ENCODE data around the gene APOBEC2. TPM values are rescaled to one million over a fixed set of nuclear protein-coding genes. Genes with fewer than 3 reads are reported as not detected.

APOBEC2 gene
- total RNA-seq, 2 donors from 2014 or later, result not detected

DNA sequence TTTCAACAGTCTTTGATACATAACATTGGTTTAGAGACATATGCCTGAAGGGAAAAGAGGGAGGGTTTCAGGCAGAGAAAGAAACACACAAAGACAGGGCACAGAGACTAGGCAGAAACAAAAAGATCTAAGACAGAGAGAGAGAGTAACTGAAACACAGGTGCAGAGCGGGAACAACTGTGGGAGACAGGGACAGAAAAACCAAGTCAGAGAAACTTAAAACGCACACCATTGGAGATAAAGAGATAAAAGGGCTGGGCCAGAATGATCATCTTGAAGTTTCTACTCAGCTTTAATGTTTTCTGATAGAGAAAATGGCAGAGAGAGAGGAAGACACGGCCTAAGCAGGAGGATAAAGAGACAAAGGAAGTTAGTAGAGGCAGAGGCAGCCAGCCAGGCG is 25.8 kb upstream of the APOBEC2 start:
- Mint-ChIP-seq H3K27me3 (ENCODE audit: low read depth) (no peaks in the 10 kb centered on the region), H3K4me1 (ENCODE audit: low read depth) (peaks cover 23% of the 10 kb centered on the region), H3K9me3 (no peaks in the 10 kb centered on the region), H3K4me3 (peak overlapping the region; percentile 60 to 85), H3K27ac (peak overlapping the region; percentile 67), H3K36me3 (ENCODE audit: insufficient read depth in 2 of 2) (no peaks in the 10 kb centered on the region)
- ATAC-seq (replicated peaks in 1 of 2) (no peak), DNase-seq (no peak)

DNA sequence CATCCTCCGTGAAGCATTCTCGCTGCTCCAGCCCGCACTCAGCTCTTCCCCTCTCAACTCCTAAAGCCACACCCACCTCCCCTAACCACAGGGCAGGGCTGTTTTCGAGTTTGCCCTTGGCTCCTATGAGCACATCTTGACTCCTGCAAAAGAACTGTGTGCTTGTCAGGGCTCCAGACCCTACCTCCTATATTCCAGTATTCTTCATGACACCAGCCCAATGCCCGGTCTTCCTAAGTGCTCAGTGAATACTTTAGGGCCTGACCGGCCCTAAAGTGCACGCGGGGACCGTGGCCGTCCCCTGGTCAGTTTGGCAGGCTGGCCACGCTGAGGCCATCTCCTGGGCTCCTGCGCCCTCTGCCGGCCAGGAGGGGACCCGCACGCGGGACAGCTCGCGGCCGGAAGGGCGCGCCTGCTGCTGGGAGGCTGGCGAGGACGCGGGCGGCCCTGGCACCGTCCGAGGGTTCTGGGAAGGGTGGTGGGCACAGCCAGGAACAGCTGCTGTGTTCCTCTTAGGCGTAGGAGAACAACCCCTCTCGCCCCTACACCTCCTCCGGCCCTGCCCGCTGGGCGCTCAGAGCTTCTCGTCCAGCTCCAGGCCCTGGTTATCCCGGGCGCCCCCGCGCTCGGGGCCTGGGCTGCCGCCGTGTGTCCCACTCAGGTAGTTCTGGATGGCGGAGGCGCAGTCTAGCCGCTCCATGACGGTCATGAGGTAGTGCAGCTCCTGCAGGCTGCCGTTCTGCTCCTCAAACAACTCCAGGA is 25.0 kb upstream of the APOBEC2 start:
- Mint-ChIP-seq H3K27ac (peak overlapping the region; percentile 67), H3K36me3 (ENCODE audit: insufficient read depth in 2 of 2) (no peaks in the 10 kb centered on the region), H3K4me1 (ENCODE audit: low read depth) (peaks cover 23% of the 10 kb centered on the region), H3K9me3 (no peaks in the 10 kb centered on the region), H3K4me3 (peak overlapping the region; percentile 60 to 85), H3K27me3 (ENCODE audit: low read depth) (no peaks in the 10 kb centered on the region)
- DNase-seq (peak; percentile 81 to 93), ATAC-seq (replicated peaks in 1 of 2) (peak; percentile 90 to 91)

DNA sequence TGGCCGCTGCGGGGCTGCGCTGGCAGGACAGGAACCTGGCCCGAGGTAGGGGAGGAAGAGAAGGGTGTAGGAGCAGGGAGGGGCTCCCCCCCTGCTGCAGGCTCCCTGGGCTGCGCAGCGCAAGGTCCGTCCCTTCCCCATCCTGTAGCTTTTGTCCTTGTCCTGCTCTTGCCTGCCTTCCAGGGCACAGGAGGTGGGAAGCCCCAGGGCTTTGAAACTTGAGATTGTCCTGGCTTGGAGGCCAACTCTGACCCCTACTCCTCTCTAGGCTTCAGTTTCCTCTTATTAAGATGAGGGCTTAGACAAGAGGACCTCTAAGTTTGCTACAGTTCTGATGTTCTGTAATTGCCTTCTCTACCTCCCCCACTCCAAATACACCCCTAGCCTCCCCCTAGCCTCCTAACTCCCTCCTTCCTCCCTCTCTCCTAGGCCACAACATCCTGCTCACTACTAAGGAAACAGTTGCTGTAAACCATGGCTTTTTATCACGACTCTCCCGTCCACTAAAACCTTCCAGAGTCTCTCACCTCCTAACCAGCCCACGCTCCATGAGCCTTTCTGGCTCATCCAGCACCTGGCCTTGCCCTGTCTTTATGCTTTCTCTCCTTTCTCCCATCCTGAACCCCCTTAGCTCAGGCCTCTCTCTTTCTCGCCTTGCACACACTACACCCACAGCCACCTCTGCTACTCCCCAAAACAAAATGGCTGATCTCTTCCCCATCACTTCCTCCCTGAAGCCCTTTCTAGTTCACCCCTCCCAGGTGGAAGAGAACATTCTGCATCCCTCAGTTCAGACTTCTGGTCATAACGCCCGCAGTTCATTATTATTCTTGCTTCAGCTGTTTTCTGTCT is 24.2 kb upstream of the APOBEC2 start:
- ATAC-seq (replicated peaks in 1 of 2) (peak; percentile 48 to 58), DNase-seq (peak in 1 of 2 donors; percentile 8)
- Mint-ChIP-seq H3K4me3 (peak overlapping the region; percentile 60 to 85), H3K27me3 (ENCODE audit: low read depth) (no peaks in the 10 kb centered on the region), H3K4me1 (ENCODE audit: low read depth) (peaks cover 23% of the 10 kb centered on the region), H3K27ac (peak overlapping the region; percentile 47), H3K36me3 (ENCODE audit: insufficient read depth in 2 of 2) (no peaks in the 10 kb centered on the region), H3K9me3 (no peaks in the 10 kb centered on the region)

DNA sequence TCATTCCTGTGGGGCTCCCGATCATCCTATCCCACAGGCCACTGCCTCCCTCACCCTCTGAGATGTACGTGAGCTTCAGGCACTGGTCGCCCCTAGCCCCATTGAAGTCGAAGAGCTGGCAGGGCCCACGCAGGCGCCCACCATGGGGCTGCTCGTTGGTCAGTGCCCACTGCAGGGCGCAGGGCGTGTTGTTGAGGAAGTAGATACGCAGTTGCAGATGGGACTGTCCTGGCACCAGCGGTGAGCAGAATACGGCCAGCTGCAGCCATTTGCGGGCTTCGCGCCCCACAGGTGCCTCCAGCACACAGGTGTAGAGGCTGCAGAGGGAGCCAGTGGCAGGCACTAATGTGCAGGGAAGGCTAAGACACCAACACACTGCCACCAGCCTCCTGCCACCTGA is 20.2 kb upstream of the APOBEC2 start:
- Mint-ChIP-seq H3K27ac (no peak overlapping the region), H3K27me3 (ENCODE audit: low read depth) (no peaks in the 10 kb centered on the region), H3K4me3 (no peak overlapping the region), H3K36me3 (ENCODE audit: insufficient read depth in 2 of 2) (no peaks in the 10 kb centered on the region), H3K4me1 (ENCODE audit: low read depth) (peaks cover 13% of the 10 kb centered on the region), H3K9me3 (no peaks in the 10 kb centered on the region)
- DNase-seq (no peak), ATAC-seq (replicated peaks in 1 of 2) (no peak)

DNA sequence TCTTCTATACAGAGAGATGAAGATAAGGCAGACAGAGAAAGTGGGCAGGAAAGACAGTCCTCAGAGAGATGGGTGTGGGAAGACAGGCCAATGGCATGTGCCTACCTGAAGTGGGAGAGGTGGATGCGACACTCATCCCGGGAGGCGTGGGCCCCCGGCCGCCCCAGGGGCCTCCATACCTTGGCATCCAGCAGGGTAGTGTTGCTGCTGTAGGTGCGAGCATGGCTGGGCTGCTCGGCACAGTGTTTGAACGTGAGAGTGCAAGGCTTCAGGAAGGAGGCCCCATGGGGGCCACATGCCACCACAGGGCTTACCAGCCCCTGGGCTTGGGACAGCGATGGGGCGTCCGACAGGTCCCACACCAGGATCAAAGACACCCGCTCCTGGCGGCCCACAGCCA is 19.2 kb upstream of the APOBEC2 start:
- no peak overlapping the region for H3K27ac Mint-ChIP-seq
- no peak overlapping the region for H3K4me3 Mint-ChIP-seq
- peaks cover 6% of the 10 kb centered on the region for H3K4me1 Mint-ChIP-seq (ENCODE audit: low read depth)
- ATAC-seq (replicated peaks in 1 of 2) (no peak), DNase-seq (no peak)
- H3K27me3 Mint-ChIP-seq (ENCODE audit: low read depth), result no peaks in the 10 kb centered on the region
- no peaks in the 10 kb centered on the region for H3K36me3 Mint-ChIP-seq (ENCODE audit: insufficient read depth in 2 of 2)
- H3K9me3 Mint-ChIP-seq, result no peaks in the 10 kb centered on the region

DNA sequence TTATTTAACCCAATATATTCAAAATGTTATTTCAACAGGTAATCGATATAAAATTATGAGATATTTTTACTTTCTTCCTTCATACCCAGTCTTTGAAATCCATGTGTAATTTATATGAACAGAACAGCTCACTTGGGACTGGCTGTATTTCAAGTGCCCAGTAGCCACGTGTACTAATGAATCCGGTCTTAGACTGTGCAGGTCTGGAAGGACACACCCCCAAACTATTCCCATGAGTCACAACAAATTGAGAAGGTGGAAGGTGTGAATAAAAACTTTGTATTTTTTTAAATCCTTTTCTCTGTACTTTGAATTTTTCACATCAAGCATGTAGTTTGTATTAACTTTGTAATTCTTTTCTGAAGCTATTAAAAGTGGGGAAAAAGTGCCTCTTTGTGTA is 16.8 kb upstream of the APOBEC2 start:
- no peaks in the 10 kb centered on the region for H3K27me3 Mint-ChIP-seq (ENCODE audit: low read depth)
- no peaks in the 10 kb centered on the region for H3K9me3 Mint-ChIP-seq
- H3K4me1 Mint-ChIP-seq (ENCODE audit: low read depth), result peaks cover 8% of the 10 kb centered on the region
- no peak overlapping the region for H3K27ac Mint-ChIP-seq
- no peak overlapping the region for H3K4me3 Mint-ChIP-seq
- ATAC-seq (replicated peaks in 1 of 2), result no peak
- DNase-seq, result no peak
- no peaks in the 10 kb centered on the region for H3K36me3 Mint-ChIP-seq (ENCODE audit: insufficient read depth in 2 of 2)

DNA sequence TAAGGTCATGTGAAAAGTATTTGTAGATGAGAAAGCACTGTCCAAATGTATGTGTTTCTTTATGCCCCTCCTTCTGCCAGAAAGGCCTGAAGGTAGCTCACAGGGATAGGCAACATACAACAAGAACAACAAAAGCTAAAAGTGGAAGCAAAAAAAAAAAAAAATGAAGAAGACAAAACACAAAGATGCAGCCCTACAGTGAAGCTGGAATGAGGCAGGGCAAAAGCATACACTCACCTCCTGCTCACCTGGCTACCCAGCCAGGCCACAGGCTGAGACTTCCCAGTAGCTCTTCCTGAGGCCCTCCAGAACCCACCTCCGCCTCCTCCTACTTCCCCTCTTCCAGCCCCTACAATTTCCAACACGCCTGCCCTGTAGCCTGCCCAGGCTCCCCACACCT is 16.4 kb upstream of the APOBEC2 start:
- DNase-seq (no peak), ATAC-seq (replicated peaks in 1 of 2) (no peak)
- no peaks in the 10 kb centered on the region for H3K36me3 Mint-ChIP-seq (ENCODE audit: insufficient read depth in 2 of 2)
- no peaks in the 10 kb centered on the region for H3K27me3 Mint-ChIP-seq (ENCODE audit: low read depth)
- H3K9me3 Mint-ChIP-seq, result no peaks in the 10 kb centered on the region
- H3K4me3 Mint-ChIP-seq, result no peak overlapping the region
- peaks cover 8% of the 10 kb centered on the region for H3K4me1 Mint-ChIP-seq (ENCODE audit: low read depth)
- no peak overlapping the region for H3K27ac Mint-ChIP-seq

DNA sequence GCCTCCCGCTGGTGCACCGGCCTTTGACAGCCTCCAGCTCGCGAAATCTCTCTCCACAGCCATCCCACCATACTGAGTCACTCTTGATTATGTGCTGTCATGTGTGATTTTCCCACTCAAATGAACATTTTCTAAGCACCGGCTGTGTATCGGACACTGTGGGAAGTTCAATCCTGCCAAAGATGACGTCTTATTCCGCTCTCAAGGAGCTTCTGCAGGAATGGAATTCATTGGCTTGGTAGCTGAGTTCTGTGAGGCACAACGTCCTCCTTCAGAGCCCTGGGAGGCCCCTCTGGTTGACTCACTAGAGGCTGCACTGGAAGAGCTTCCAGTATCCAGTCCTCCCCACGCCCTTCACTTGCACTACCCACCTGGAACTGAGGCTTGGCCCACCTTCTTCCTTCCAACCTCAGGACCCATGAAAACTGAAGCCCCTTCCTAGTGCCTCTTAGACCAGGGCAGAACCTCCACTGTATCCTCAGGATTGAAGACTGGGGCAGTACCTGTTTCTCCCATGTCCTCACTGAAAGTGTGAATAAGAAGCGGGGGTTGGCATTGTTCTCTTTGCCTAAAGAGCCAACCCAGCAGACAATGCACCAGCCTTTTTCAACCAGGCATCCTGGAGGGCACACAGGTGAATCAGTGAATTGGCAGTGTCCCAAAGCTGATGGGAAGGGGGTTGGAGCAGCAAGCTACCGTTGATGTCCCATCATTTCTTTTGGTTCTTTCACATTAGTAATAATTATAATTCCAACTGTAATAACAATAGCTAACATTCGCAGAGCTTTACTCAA is 15.7 kb upstream of the APOBEC2 start:
- no peaks in the 10 kb centered on the region for H3K27me3 Mint-ChIP-seq (ENCODE audit: low read depth)
- H3K4me3 Mint-ChIP-seq, result no peak overlapping the region

DNA sequence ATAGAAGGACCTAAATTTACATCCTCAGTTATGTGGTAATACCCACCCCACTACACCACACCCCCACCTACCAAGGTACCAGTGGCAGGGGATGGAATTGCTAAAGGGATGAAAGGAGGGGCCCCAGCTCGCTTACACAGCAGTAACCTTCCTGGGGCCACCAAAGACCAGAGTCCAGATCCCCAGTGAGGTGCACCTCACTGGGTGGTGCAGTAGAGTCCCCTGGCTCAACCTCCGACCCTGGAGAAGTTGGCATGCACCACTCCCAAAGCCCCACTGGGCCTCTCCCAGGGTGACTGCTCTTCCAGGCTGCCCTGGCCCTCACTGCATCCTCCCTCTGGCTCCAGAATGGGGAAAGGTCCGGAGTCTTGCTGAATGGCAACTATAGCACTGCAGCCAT is 14.8 kb upstream of the APOBEC2 start:
- H3K27ac Mint-ChIP-seq, result no peak overlapping the region
- DNase-seq (no peak), ATAC-seq (replicated peaks in 1 of 2) (no peak)
- peaks cover 8% of the 10 kb centered on the region for H3K4me1 Mint-ChIP-seq (ENCODE audit: low read depth)
- H3K4me3 Mint-ChIP-seq, result no peak overlapping the region
- H3K36me3 Mint-ChIP-seq (ENCODE audit: insufficient read depth in 2 of 2), result no peaks in the 10 kb centered on the region
- H3K27me3 Mint-ChIP-seq (ENCODE audit: low read depth), result no peaks in the 10 kb centered on the region
- H3K9me3 Mint-ChIP-seq, result no peaks in the 10 kb centered on the region

More for the DNA sequence above, 15.7 kb upstream of the APOBEC2 start:
- H3K27ac Mint-ChIP-seq, result no peak overlapping the region
- ATAC-seq (replicated peaks in 1 of 2) (no peak), DNase-seq (no peak)
- no peaks in the 10 kb centered on the region for H3K9me3 Mint-ChIP-seq
- H3K4me1 Mint-ChIP-seq (ENCODE audit: low read depth), result peaks cover 8% of the 10 kb centered on the region
- H3K36me3 Mint-ChIP-seq (ENCODE audit: insufficient read depth in 2 of 2), result no peaks in the 10 kb centered on the region

DNA sequence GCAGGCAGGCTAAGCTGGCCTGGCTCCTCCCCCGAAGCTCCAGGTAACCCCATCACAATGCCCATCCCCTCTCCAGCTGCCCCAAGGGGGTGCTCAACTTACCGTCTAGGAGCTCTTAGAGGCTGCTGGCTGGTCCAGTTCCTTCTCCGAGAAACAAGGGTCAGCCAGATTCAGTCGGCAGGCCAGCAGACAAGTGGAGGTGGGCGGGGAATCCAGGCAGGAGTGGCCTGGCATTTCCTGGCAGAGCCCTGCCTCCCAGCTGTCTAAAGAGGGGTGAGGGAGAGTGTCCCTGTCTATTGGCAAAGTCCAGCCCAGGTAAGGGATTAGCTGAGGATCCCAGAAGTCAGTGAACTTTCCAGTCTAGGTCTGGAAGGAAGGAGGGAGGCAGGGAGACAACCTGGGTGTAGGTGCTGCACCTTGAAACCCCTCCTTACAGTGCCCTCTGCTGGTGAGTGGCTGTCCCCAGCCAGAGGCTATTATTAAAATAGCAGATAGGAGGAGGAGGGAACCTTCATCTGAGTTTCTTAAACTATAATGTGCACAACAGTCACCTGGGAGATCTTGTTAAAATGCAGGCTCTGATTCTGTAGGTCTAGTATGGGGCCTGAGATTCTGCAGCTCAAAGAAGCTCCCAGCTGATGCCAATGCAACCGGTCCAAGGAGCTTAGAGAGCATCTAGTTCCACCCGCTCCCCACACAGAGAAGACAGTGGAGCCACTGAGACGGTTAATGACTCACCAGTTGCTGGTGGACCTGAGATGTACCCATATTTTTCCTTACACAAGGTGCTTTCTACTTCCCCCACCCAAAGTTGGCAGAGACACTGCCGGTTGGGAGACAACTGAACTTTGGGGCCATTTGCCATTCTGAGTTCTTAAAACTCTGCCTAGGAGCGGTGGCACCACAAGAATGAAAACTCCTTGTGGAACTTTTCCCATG is 13.7 kb upstream of the APOBEC2 start, which contains the start of gene UNC5CL:
Gene UNC5CL, minus strand, starts transcription at position 162 of the 939 bp plus-strand sequence. CDS start 4,147 bp downstream, outside the sequence.
- DNase-seq (peak; percentile 54 to 63), ATAC-seq (replicated peaks in 1 of 2) (peak; percentile 48 to 59)
- no peak within 1 kb of the TSS for H3K27ac Mint-ChIP-seq
- no peaks in the 10 kb centered on the region for H3K9me3 Mint-ChIP-seq
- no peaks in the 10 kb centered on the region for H3K27me3 Mint-ChIP-seq (ENCODE audit: low read depth)
- H3K4me1 Mint-ChIP-seq (ENCODE audit: low read depth), result peaks cover 8% of the 10 kb centered on the region
- no peaks in the 10 kb centered on the region for H3K36me3 Mint-ChIP-seq (ENCODE audit: insufficient read depth in 2 of 2)
- H3K4me3 Mint-ChIP-seq, result no peak within 1 kb of the TSS

DNA sequence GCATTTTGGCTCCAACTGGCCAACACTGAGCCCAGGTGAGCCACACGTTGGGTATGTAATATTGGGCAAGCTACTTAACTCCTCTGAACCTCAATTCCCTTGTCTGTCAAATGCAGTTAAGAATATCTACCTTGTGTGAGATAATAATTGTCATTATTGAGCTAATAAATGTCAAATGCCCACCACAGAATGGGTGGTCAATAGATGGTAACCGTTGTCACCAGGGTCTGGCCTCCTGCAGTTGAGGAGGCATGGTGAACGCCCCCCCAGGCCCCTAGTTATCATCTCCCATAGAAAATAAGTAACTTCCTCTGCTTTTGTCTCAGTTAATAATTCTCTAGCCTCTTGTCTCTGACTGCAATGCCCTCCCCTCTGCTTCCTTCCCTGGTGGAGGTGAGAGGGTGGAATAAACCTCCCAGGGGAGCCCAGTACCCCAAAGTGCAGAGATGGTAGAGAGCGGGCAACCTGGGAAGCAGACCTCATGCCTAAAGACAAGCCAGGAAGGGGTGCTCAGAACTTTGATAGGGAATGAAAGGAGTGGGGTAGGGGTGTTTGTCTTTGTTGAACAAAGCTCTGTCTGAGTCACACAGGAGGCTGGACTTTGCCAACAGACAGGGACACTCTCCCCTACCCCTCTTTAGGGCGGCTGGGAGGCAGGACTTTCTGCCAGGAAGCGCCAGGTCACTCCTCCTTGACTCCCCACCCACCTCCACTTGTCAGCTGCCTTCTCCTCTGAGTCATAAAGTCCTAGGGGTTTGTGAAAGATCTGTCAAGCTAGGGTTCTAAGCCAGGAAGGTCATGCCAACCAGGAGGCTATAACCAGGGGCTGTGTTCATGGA is 12.7 kb upstream of the APOBEC2 start:
- no peaks in the 10 kb centered on the region for H3K27me3 Mint-ChIP-seq (ENCODE audit: low read depth)
- no peaks in the 10 kb centered on the region for H3K36me3 Mint-ChIP-seq (ENCODE audit: insufficient read depth in 2 of 2)
- ATAC-seq (replicated peaks in 1 of 2) (peak; percentile 49 to 67), DNase-seq (peak; percentile 20 to 22)
- no peaks in the 10 kb centered on the region for H3K9me3 Mint-ChIP-seq
- no peak overlapping the region for H3K27ac Mint-ChIP-seq
- H3K4me3 Mint-ChIP-seq, result no peak overlapping the region
- H3K4me1 Mint-ChIP-seq (ENCODE audit: low read depth), result peaks cover 8% of the 10 kb centered on the region

Measured in activated T-cell treated with anti-CD3 and anti-CD28 coated beads, Interleukin-2, amount 50 U/mL, for 72 hours (primary cell).